HepG2 (cell line): ENCODE data around the gene MYH9. TPM values are rescaled to one million over a fixed set of nuclear protein-coding genes. Genes with fewer than 3 reads are reported as not detected.
A peak's percentile ranks its signal among the peaks of the same experiment; 100 is the strongest.

ENCODE experiments used
- ATAC-seq: fragments of 200-7000 bp; cut with Tn5 transposase; 3 replicates; pipeline ENCODE4 v1.9.1; 2020; ENCODE audit warnings: mild to moderate bottlenecking, moderate library complexity
- BruUV-seq: library from RNA; stranded (reverse); fragments of 400-500 nt; replicated peaks from 2 replicates; lab custom pipeline; 2021; lab: Mats Ljungman, UMichigan
- CTCF ChIA-PET: fragments of 300-600 bp; formaldehyde crosslinking; extraction: SDS; loops from one replicate; lab custom pipeline; 2021; ENCODE audit warnings: low total read pairs, inconsistent platforms, low intra/inter-chr PET ratio; lab: Yijun Ruan, JAX
- POLR2A ChIA-PET: fragments of 350-600 bp; sonication (Branson Sonifier 250); formaldehyde crosslinking; loops from one replicate; lab custom pipeline; 2020; ENCODE audit warnings: antibody characterized with exemption, inconsistent platforms; lab: Yijun Ruan, JAX
- DNase-seq: peaks from one replicate; pipeline ENCODE4 v3.0.0-alpha.2; 2015; ENCODE audit warnings: low spot score
- FAIRE-seq: peaks from 3 replicates; lab custom pipeline; 2011; peaks lifted over from hg19 to GRCh38; lab: Jason Lieb, UNC
- H2AFZ ChIP-seq: one replicate; pipeline ENCODE4 v1.6.1; 2011; ENCODE audit warnings: low read length, inconsistent platforms
- H3K27ac ChIP-seq: fragments of 300-600 bp; 3 replicates; pipeline ENCODE4 v1.8.0; 2011; ENCODE audit warnings: mixed run types, mild to moderate bottlenecking, mixed read lengths, low read length, inconsistent platforms; ENCODE audit not compliant: insufficient read depth; ENCODE audit errors: extremely low read length
- H3K27me3 ChIP-seq, 2 experiments: fragments of 200-600 bp in 1 of 2; 2 replicates in 1 of 2; 3 replicates in 1 of 2; pipeline versions ENCODE4 v1.6.0 to v1.8.0; 2011; ENCODE audit warnings: low read length in 2 of 2, mild to moderate bottlenecking in 2 of 2, moderate library complexity in 2 of 2, inconsistent platforms in 1 of 2; ENCODE audit not compliant: insufficient read depth in 2 of 2, control insufficient read depth in 1 of 2
- H3K36me3 ChIP-seq, 2 experiments: fragments of 200-600 bp in 1 of 2; replicated peaks in 1 of 2; 2 replicates in 1 of 2; 3 replicates in 1 of 2; pipeline versions ENCODE4 v1.5.1 to v1.8.0; 2011; ENCODE audit warnings: low read length in 2 of 2, inconsistent platforms in 1 of 2; ENCODE audit not compliant: insufficient read depth in 2 of 2, control insufficient read depth in 1 of 2
- H3K4me1 ChIP-seq: 2 replicates; pipeline ENCODE4 v1.5.1; 2012; ENCODE audit warnings: low read length, inconsistent platforms; ENCODE audit not compliant: insufficient read depth
- H3K4me2 ChIP-seq: 2 replicates; pipeline ENCODE4 v1.6.0; 2011; ENCODE audit warnings: low read depth, low read length, inconsistent platforms
- H3K4me3 ChIP-seq, 3 experiments: fragments of 200-600 bp in 1 of 3; sonication (generic), shearing (Covaris generic) in 1 of 3; replicated peaks in 1 of 3; 2 replicates each; pipeline ENCODE4 v1.5.1; 2011 to 2016; ENCODE audit warnings: low read length in 3 of 3, inconsistent platforms in 2 of 3, low read depth in 2 of 3, mild to moderate bottlenecking in 2 of 3, control low read depth in 1 of 3, mixed read lengths in 1 of 3; ENCODE audit not compliant: insufficient read depth in 1 of 3
- H3K79me2 ChIP-seq: one replicate; pipeline ENCODE4 v1.6.1; 2011; ENCODE audit warnings: low read length, inconsistent platforms; ENCODE audit not compliant: insufficient read depth
- H3K9ac ChIP-seq: 2 replicates; pipeline ENCODE4 v1.6.0; 2011; ENCODE audit warnings: mild to moderate bottlenecking, low read depth, low read length, inconsistent platforms; ENCODE audit not compliant: insufficient read depth
- H3K9me3 ChIP-seq: 2 replicates; pipeline ENCODE4 v1.5.1; 2012; ENCODE audit warnings: mild to moderate bottlenecking, low read length
- H4K20me1 ChIP-seq: 2 replicates; pipeline ENCODE4 v1.6.0; 2011; ENCODE audit warnings: inconsistent platforms, mild to moderate bottlenecking, low read length, moderate library complexity; ENCODE audit not compliant: insufficient read depth
- ARID5B ChIP-seq: IDR thresholded peaks from 2 replicates; pipeline ENCODE4 v1.4.0; 2020; ENCODE audit warnings: mild to moderate bottlenecking, missing genetic modification reagents
- CREM ChIP-seq, 2 experiments: sonication (generic) in 1 of 2; formaldehyde crosslinking in 1 of 2; IDR thresholded peaks; 2 replicates each; pipeline versions ENCODE4 v1.4.0 to v1.6.1; 2016 to 2020; ENCODE audit warnings: antibody characterized with exemption in 1 of 2, mild to moderate bottlenecking in 1 of 2, missing genetic modification reagents in 1 of 2
- ETV6 ChIP-seq: sonication (generic); formaldehyde crosslinking; conservative IDR thresholded peaks from 2 replicates; pipeline ENCODE4 v1.4.0; 2020; ENCODE audit warnings: missing genetic modification reagents
- HNF4G ChIP-seq, 2 experiments: sonication (generic) in 1 of 2; formaldehyde crosslinking in 1 of 2; IDR thresholded peaks; 2 replicates each; pipeline versions ENCODE4 v1.4.0 to v1.6.1; 2011 to 2020; ENCODE audit warnings: borderline replicate concordance in 2 of 2, low read depth in 2 of 2, mild to moderate bottlenecking in 2 of 2, low read length in 1 of 2, missing genetic modification reagents in 1 of 2, moderate library complexity in 1 of 2
- MYNN ChIP-seq: sonication (generic); formaldehyde crosslinking; IDR thresholded peaks from 2 replicates; pipeline ENCODE4 v1.4.0; 2020; ENCODE audit warnings: mild to moderate bottlenecking, low read depth, missing genetic modification reagents
- NCOA1 ChIP-seq: sonication (generic); formaldehyde crosslinking; IDR thresholded peaks from 2 replicates; pipeline ENCODE4 v1.9.0; 2021; ENCODE audit warnings: missing genetic modification reagents
- PREB ChIP-seq: sonication (generic); formaldehyde crosslinking; IDR thresholded peaks from 2 replicates; pipeline ENCODE4 v1.4.0; 2020; ENCODE audit warnings: missing genetic modification reagents
- SAFB2 ChIP-seq: sonication (generic); formaldehyde crosslinking; IDR thresholded peaks from 2 replicates; pipeline ENCODE4 v1.5.1; 2020; ENCODE audit warnings: missing genetic modification reagents, low read depth, mild to moderate bottlenecking, borderline replicate concordance
- ZKSCAN1 ChIP-seq: fragments of 150-350 bp; IDR thresholded peaks from 2 replicates; pipeline ENCODE4 v1.6.1; 2014; ENCODE audit warnings: low read length
- ZMYM2 ChIP-seq: sonication (generic); formaldehyde crosslinking; IDR thresholded peaks from 2 replicates; pipeline ENCODE4 v1.8.0; 2022; ENCODE audit warnings: mild to moderate bottlenecking, missing genetic modification reagents
- ZNF546 ChIP-seq: sonication (generic); formaldehyde crosslinking; conservative IDR thresholded peaks from 2 replicates; pipeline ENCODE4 v1.8.1; 2023; ENCODE audit warnings: mild to moderate bottlenecking, missing genetic modification reagents
- ZNF564 ChIP-seq: sonication (generic); formaldehyde crosslinking; IDR thresholded peaks from 2 replicates; pipeline ENCODE4 v1.8.1; 2023; ENCODE audit warnings: mild to moderate bottlenecking, missing genetic modification reagents
- ZNF652 ChIP-seq: IDR thresholded peaks from 2 replicates; pipeline ENCODE4 v1.6.1; 2016; ENCODE audit warnings: low read depth, borderline replicate concordance
- ZNF839 ChIP-seq: sonication (generic); formaldehyde crosslinking; IDR thresholded peaks from 2 replicates; pipeline ENCODE4 v1.4.0; 2020; ENCODE audit warnings: missing genetic modification reagents, mild to moderate bottlenecking, borderline replicate concordance
- WGBS: methylation state at CpG from one replicate; pipeline ENCODE4 v1.1.6; 2017; ENCODE audit warnings: low lambda C conversion rate; 5-methylcytosine and 5-hydroxymethylcytosine counted together
- in situ Hi-C: cut with HindIII; loops from 2 replicates; pipeline ENCODE4 v1.10.0; 2017; ENCODE audit warnings: low pct_unique_long_range_greater_than_20kb; ENCODE audit not compliant: extremely low pct_ligation_motif_present
- intact Hi-C: fragments of 100-400 bp; cut with micrococcal nuclease; formaldehyde crosslinking; loops from one replicate; pipeline ENCODE4 v1.10.0; 2022; ENCODE audit not compliant: unreplicated experiment
- polyA plus RNA-seq, 8 experiments: library from polyadenylated mRNA; depleted of rRNA in 3 of 8; stranded (reverse) in 7 of 8; unstranded in 1 of 8; fragments of >200 nt; fragmentation: Illumina TruSeq in 4 of 8; extraction: Trizol in 4 of 8; gene quantifications; 2 replicates each; pipeline versions ENCODE4 v1.2.1 to v1.2.3, GENCODE V29; 2011 to 2016; ENCODE audit warnings: low read depth in 4 of 8, missing spikeins in 1 of 8, mixed read lengths in 1 of 8; ENCODE audit not compliant: insufficient read depth in 1 of 8
- total RNA-seq, 5 experiments: library from RNA; depleted of rRNA; stranded (reverse); fragments of >200 nt; fragmentation: Illumina TruSeq; extraction: Trizol; gene quantifications; 2 replicates each; pipeline ENCODE4 v1.2.3, GENCODE V29; 2016; ENCODE audit warnings: low read depth in 1 of 5

The MYH9 gene
- total and polyA plus RNA-seq, 2 of the 13 experiments (the other 11 are each of a cell fraction or from before 2014, with no cell fraction given), result 50.7 to 98.5 TPM

GRCh38 chr22:36358533-36359469 is 29.0 kb downstream of the MYH9 start:
- H3K79me2 ChIP-seq, result peaks cover 92% of the 10 kb centered on the region
- peaks cover 19% of the 10 kb centered on the region for H4K20me1 ChIP-seq
- H3K4me1 ChIP-seq, result peaks cover 100% of the 10 kb centered on the region
- in situ Hi-C loops, result no loop called here
- H3K4me3 ChIP-seq, result no peak overlapping the region
- peak overlapping the region; percentile 50 for H3K27ac ChIP-seq
- FAIRE-seq, result no peak
- DNase-seq, result no peak
- H3K36me3 ChIP-seq, result peaks cover 1 to 7% of the 10 kb centered on the region in 2 experiments; a peak in 2 of 5 replicates
- ATAC-seq, result no peak
- peak overlapping the region; percentile 24; the same call in 1 of the 2 replicates for H3K4me2 ChIP-seq
- ChIA-PET POLR2A (interaction anchor here (0.9 to 3.1 kb wide), 4 partner anchors 12 to 61 kb away, joined by 3 to 23 read pairs (median 6); partner anchors contain the start of gene MYH9), CTCF (no interaction called here)
- no peak overlapping the region for H2AFZ ChIP-seq
- H3K27me3 ChIP-seq, result no peaks in the 10 kb centered on the region
- intact Hi-C loops, result no loop called here
- 67% methylated on average over 9 of the region's 9 CpGs for WGBS
- H3K9me3 ChIP-seq, result no peaks in the 10 kb centered on the region
- no TSS peak for BruUV-seq
- H3K9ac ChIP-seq, result no peak overlapping the region
- TF ChIP-seq ZNF564 (CRISPR knock-in tag), result no peak
- TF ChIP-seq SAFB2, result no peak
- TF ChIP-seq PREB (CRISPR knock-in tag), result no peak
- TF ChIP-seq HNF4G (IDR thresholded peaks at IDR 0.05; ENCODE audit: borderline replicate concordance, low read depth, low read length), result 0 out of 2 replicates have a peak, but pooled peaks have one; percentile 12
- no peak for TF ChIP-seq HNF4G (CRISPR knock-in tag; IDR thresholded peaks at IDR 0.05; ENCODE audit: borderline replicate concordance, low read depth)
- no peak for TF ChIP-seq ARID5B (CRISPR knock-in tag)
- no peak for TF ChIP-seq NCOA1 (CRISPR knock-in tag)
- TF ChIP-seq ZMYM2, result no peak
- TF ChIP-seq ZNF652 (CRISPR knock-in tag), result no peak
- TF ChIP-seq ZNF546 (CRISPR knock-in tag), result no peak
- no peak for TF ChIP-seq ZNF839
- 0 out of 2 replicates have a peak, but pooled peaks have one; percentile 15 for TF ChIP-seq CREM (IDR thresholded peaks at IDR 0.05)
- no peak for TF ChIP-seq CREM (CRISPR knock-in tag; IDR thresholded peaks at IDR 0.05)
- TF ChIP-seq ZKSCAN1, result no peak
- TF ChIP-seq MYNN, result no peak
- TF ChIP-seq ETV6 (CRISPR knock-in tag), result no peak
